ENCODE data around the gene LTBP2. TPM values are rescaled to one million over a fixed set of nuclear protein-coding genes. Genes with fewer than 3 reads are reported as not detected.

Gene LTBP2
- total RNA-seq, 3 donors from 2014 or later (not counting 1 experiment from before 2014, with no cell fraction given), result 2.1 to 3.7 (median 3.0) TPM

GRCh38 chr14:74573421-74574089, 38.5 kb downstream of the LTBP2 start:
- H3K4me1 Mint-ChIP-seq, result peaks cover 32 to 41% of the 10 kb centered on the region in 2 donors
- Histone ChIP-seq H3K4me1 (ENCODE audit: control insufficient read depth, insufficient read depth, low read length) (peaks cover 41% of the 10 kb centered on the region), H3K4me3 (ENCODE audit: low read length) (no peak overlapping the region), H3K27ac (ENCODE audit: low read length) (no peak overlapping the region), H3K27me3 (ENCODE audit: control insufficient read depth, insufficient read depth, low read length) (peaks cover 47% of the 10 kb centered on the region), H3K9me3 (ENCODE audit: control insufficient read depth, insufficient read depth, low read length) (no peaks in the 10 kb centered on the region), H3K36me3 (ENCODE audit: control insufficient read depth, insufficient read depth, low read length) (no peaks in the 10 kb centered on the region)
- peaks cover 67 to 82% of the 10 kb centered on the region in 2 donors for H3K27me3 Mint-ChIP-seq (ENCODE audit: low read depth in 2 of 2)
- peak in 1 of 3 donors; percentile 61 for ATAC-seq
- WGBS (ENCODE audit: insufficient coverage), result 65% methylated on average over 13 of the region's 13 CpGs
- no peak for TF ChIP-seq CTCF (IDR thresholded peaks at IDR 0.05)
- no peaks in the 10 kb centered on the region for H3K36me3 Mint-ChIP-seq
- H3K27ac Mint-ChIP-seq, result peak overlapping the region; percentile 9 to 56
- intact Hi-C loops (cut with micrococcal nuclease), result loop anchor here (1.0 kb wide), 1 partner anchor 45 kb away; no protein-coding TSS in a partner anchor
- H3K9me3 Mint-ChIP-seq, result no peaks in the 10 kb centered on the region
- peak overlapping the region; percentile 14 for H3K4me3 Mint-ChIP-seq
- DNase-seq, result no peak

GRCh38 chr14:74572726-74573301, 39.2 kb downstream of the LTBP2 start:
- Histone ChIP-seq H3K9me3 (ENCODE audit: control insufficient read depth, insufficient read depth, low read length) (no peaks in the 10 kb centered on the region), H3K36me3 (ENCODE audit: control insufficient read depth, insufficient read depth, low read length) (no peaks in the 10 kb centered on the region), H3K27ac (ENCODE audit: low read length) (no peak overlapping the region), H3K27me3 (ENCODE audit: control insufficient read depth, insufficient read depth, low read length) (peaks cover 49% of the 10 kb centered on the region), H3K4me3 (ENCODE audit: low read length) (no peak overlapping the region), H3K4me1 (ENCODE audit: control insufficient read depth, insufficient read depth, low read length) (peaks cover 41% of the 10 kb centered on the region)
- Mint-ChIP-seq H3K4me1 (peaks cover 32 to 41% of the 10 kb centered on the region in 2 donors), H3K9me3 (no peaks in the 10 kb centered on the region), H3K27me3 (ENCODE audit: low read depth in 2 of 2) (peaks cover 68 to 81% of the 10 kb centered on the region in 2 donors), H3K4me3 (no peak overlapping the region), H3K27ac (no peak overlapping the region), H3K36me3 (no peaks in the 10 kb centered on the region)
- DNase-seq (no peak), ATAC-seq (no peak)
- intact Hi-C loops (cut with micrococcal nuclease), result no loop called here
- 86% methylated on average over 15 of the region's 15 CpGs for WGBS (ENCODE audit: insufficient coverage)
- TF ChIP-seq CTCF (IDR thresholded peaks at IDR 0.05), result no peak

GRCh38 chr14:74571901-74572725, 39.9 kb downstream of the LTBP2 start:
- no peak for TF ChIP-seq CTCF (IDR thresholded peaks at IDR 0.05)
- Histone ChIP-seq H3K36me3 (ENCODE audit: control insufficient read depth, insufficient read depth, low read length) (no peaks in the 10 kb centered on the region), H3K27me3 (ENCODE audit: control insufficient read depth, insufficient read depth, low read length) (peaks cover 49% of the 10 kb centered on the region), H3K4me3 (ENCODE audit: low read length) (no peak overlapping the region), H3K9me3 (ENCODE audit: control insufficient read depth, insufficient read depth, low read length) (no peaks in the 10 kb centered on the region), H3K27ac (ENCODE audit: low read length) (no peak overlapping the region), H3K4me1 (ENCODE audit: control insufficient read depth, insufficient read depth, low read length) (peaks cover 41% of the 10 kb centered on the region)
- Mint-ChIP-seq H3K9me3 (no peaks in the 10 kb centered on the region), H3K4me1 (peaks cover 32 to 41% of the 10 kb centered on the region in 2 donors), H3K4me3 (peak overlapping the region; percentile 57), H3K36me3 (no peaks in the 10 kb centered on the region), H3K27ac (no peak overlapping the region), H3K27me3 (ENCODE audit: low read depth in 2 of 2) (peaks cover 69 to 78% of the 10 kb centered on the region in 2 donors)
- no peak for ATAC-seq
- 20% methylated on average over 8 of the region's 8 CpGs for WGBS (ENCODE audit: insufficient coverage)
- intact Hi-C loops (cut with micrococcal nuclease), result no loop called here
- peak in 1 of 2 donors; percentile 23 for DNase-seq
